ENCODE results near the gene WDR13.
A peak's percentile ranks its signal among the peaks of the same experiment; 100 is the strongest.
"Not testable (repeated sequence)": the region's sequence is repeated elsewhere in the genome, so short reads cannot be mapped to it uniquely, and the experiment has no call there.

WDR13 gene

DNA sequence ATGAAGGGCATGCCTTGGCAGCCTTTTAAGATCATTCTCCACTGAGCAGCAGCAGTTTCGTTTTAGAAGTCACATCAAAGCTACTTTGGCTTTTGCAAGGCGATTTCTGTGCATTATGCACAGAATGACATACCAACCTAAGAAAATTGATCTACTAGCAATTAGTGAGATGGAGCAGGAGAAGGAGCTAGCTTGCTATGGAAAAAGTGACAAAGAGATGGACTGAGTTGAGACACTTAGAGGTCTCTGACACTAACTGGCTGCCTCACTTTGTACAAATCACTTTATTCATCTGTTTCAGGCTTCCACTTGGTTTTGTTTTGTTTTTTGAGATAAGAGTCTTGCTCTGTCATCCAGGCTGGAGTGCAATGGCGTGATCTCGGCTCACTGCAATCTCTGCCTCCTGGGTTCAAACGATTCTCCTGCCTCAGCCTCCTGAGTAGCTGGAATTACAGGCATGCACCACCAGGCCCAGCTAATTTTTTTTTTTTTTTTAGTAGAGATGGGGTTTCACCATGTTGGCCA, 54.8 kb downstream of the WDR13 start:
- DNase-seq = not testable (repeated sequence)

DNA sequence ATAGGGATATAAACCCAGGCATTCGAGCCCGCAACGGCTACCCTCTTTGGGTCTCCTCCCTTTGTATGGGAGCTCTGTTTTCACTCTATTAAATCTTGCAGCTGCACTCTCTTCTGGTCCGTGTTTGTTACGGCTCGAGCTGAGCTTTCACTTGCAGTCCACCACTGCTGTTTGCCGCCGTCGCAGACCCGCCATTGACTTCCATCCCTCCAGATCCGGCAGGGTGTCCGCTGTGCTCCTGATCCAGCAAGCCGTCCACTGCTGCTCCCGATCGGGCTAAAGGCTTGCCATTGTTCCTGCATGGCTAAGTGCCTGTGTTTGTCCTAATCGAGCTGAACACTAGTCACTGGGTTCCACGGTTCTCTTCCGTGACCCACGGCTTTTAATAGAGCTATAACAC, 57.5 kb downstream of the WDR13 start:
- DNase-seq = peak in 13 of 56 donors; percentile 0 to 26 (median 1)

Measured in amygdala (tissue), 56 donors.